ENCODE measurements around the gene PPP1R1A.

PPP1R1A gene

GRCh38 chr12:54592316-54592715 is 3.9 kb upstream of the PPP1R1A start:
- no peak overlapping the region for H3K27ac ChIP-seq (ENCODE audit: poor library complexity, severe bottlenecking)
- DNase-seq (ENCODE audit: low spot score) = no peak
- no peaks in the 10 kb centered on the region for H3K9me3 ChIP-seq (ENCODE audit: severe bottlenecking)
- ATAC-seq (ENCODE audit: low read depth) = no peak
- H3K4me3 ChIP-seq (ENCODE audit: severe bottlenecking) = no peak overlapping the region
- H3K36me3 ChIP-seq (ENCODE audit: low read depth) = no peaks in the 10 kb centered on the region
- no peaks in the 10 kb centered on the region for H3K4me1 ChIP-seq (ENCODE audit: insufficient read depth, poor library complexity, severe bottlenecking)
- H3K27me3 ChIP-seq (ENCODE audit: insufficient read depth, poor library complexity, severe bottlenecking) = peaks cover 20% of the 10 kb centered on the region
- TF ChIP-seq, protein P1, sequence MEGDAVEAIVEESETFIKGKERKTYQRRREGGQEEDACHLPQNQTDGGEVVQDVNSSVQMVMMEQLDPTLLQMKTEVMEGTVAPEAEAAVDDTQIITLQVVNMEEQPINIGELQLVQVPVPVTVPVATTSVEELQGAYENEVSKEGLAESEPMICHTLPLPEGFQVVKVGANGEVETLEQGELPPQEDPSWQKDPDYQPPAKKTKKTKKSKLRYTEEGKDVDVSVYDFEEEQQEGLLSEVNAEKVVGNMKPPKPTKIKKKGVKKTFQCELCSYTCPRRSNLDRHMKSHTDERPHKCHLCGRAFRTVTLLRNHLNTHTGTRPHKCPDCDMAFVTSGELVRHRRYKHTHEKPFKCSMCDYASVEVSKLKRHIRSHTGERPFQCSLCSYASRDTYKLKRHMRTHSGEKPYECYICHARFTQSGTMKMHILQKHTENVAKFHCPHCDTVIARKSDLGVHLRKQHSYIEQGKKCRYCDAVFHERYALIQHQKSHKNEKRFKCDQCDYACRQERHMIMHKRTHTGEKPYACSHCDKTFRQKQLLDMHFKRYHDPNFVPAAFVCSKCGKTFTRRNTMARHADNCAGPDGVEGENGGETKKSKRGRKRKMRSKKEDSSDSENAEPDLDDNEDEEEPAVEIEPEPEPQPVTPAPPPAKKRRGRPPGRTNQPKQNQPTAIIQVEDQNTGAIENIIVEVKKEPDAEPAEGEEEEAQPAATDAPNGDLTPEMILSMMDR (IDR thresholded peaks at IDR 0.05; ENCODE audit: poor library complexity, severe bottlenecking) = no peak

- Histone ChIP-seq H3K4me1 (ENCODE audit: insufficient read depth, poor library complexity, severe bottlenecking) (no peaks in the 10 kb centered on the region), H3K36me3 (ENCODE audit: low read depth) (no peaks in the 10 kb centered on the region), H3K27ac (ENCODE audit: poor library complexity, severe bottlenecking) (no peak overlapping the region), H3K9me3 (ENCODE audit: severe bottlenecking) (no peaks in the 10 kb centered on the region), H3K27me3 (ENCODE audit: insufficient read depth, poor library complexity, severe bottlenecking) (peaks cover 28% of the 10 kb centered on the region), H3K4me3 (ENCODE audit: severe bottlenecking) (no peak overlapping the region)
- DNase-seq (ENCODE audit: low spot score) (no peak), ATAC-seq (ENCODE audit: low read depth) (peak; percentile 24; the same call in 1 of the 3 replicates)
- TF ChIP-seq, protein P1 (IDR thresholded peaks at IDR 0.05; ENCODE audit: poor library complexity, severe bottlenecking) = no peak
Measured at GRCh38 chr12:54590978-54591591, 2.6 kb upstream of the PPP1R1A start.

DNA sequence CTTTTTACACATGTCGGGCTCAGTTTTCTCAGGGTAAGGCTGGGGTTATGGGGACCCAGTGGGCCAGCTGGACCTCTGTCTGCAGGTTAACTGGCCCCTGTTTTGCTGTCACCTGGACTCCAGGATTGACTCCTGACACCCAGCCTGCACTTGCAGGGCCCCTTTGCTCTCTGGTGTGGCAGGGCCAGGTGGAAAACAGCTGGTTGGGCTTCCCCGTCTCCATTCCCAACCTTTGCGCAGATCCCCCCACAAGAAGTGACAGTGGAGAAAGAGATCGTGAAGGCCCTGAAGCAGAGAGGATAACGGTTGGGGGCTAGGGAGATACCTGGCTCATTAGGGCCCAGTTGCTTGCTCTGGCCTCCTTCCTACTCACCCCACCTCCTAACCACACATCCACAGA is 1.5 kb upstream of the PPP1R1A start:
- ATAC-seq (ENCODE audit: low read depth) (no peak), DNase-seq (ENCODE audit: low spot score) (no peak)
- TF ChIP-seq, protein P1 (IDR thresholded peaks at IDR 0.05; ENCODE audit: poor library complexity, severe bottlenecking) = no peak
- H3K36me3 ChIP-seq (ENCODE audit: low read depth) = no peaks in the 10 kb centered on the region
- H3K27ac ChIP-seq (ENCODE audit: poor library complexity, severe bottlenecking) = no peak overlapping the region
- peaks cover 28% of the 10 kb centered on the region for H3K27me3 ChIP-seq (ENCODE audit: insufficient read depth, poor library complexity, severe bottlenecking)
- no peaks in the 10 kb centered on the region for H3K9me3 ChIP-seq (ENCODE audit: severe bottlenecking)
- no peak overlapping the region for H3K4me3 ChIP-seq (ENCODE audit: severe bottlenecking)
- no peaks in the 10 kb centered on the region for H3K4me1 ChIP-seq (ENCODE audit: insufficient read depth, poor library complexity, severe bottlenecking)

GRCh38 chr12:54588890-54589267 is 420 bp upstream of the PPP1R1A start:
- H3K27me3 ChIP-seq (ENCODE audit: insufficient read depth, poor library complexity, severe bottlenecking) = peaks cover 28% of the 10 kb centered on the region
- no peak overlapping the region for H3K4me3 ChIP-seq (ENCODE audit: severe bottlenecking)
- no peaks in the 10 kb centered on the region for H3K36me3 ChIP-seq (ENCODE audit: low read depth)
- no peaks in the 10 kb centered on the region for H3K4me1 ChIP-seq (ENCODE audit: insufficient read depth, poor library complexity, severe bottlenecking)
- ATAC-seq (ENCODE audit: low read depth) (no peak), DNase-seq (ENCODE audit: low spot score) (no peak)
- H3K27ac ChIP-seq (ENCODE audit: poor library complexity, severe bottlenecking) = no peak overlapping the region
- H3K9me3 ChIP-seq (ENCODE audit: severe bottlenecking) = no peaks in the 10 kb centered on the region
- TF ChIP-seq, protein P1 (IDR thresholded peaks at IDR 0.05; ENCODE audit: poor library complexity, severe bottlenecking) = no peak

DNA sequence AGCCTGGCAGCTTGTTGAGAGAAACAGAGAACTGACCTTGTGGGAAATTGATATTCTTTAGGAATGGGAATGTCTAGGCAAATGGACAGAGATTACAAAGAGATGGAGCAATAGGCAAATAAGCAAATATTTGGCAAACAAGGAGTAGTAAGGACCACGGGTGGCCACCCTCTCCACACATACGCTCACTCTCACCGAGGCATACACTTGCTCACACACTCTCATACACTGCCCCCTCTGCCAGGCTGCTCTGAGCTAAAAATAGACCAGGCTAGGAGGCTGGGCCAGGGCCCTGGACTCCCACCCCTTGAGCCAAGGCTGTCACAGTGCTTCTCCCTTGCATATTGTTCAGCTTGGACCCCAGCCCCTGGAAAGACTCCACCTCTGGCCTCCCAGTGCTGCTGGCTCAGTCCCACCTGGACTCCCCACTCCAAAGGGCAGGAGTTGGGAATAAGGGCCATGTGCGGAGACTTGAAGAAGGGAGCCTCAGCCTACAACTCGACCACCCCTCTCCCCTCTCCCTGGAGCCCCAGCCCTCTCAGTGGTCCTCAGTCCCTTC is 1.1 kb downstream of the PPP1R1A start:
- H3K4me1 ChIP-seq (ENCODE audit: insufficient read depth, poor library complexity, severe bottlenecking) = no peaks in the 10 kb centered on the region
- H3K27me3 ChIP-seq (ENCODE audit: insufficient read depth, poor library complexity, severe bottlenecking) = peaks cover 28% of the 10 kb centered on the region
- no peak overlapping the region for H3K27ac ChIP-seq (ENCODE audit: poor library complexity, severe bottlenecking)
- no peak overlapping the region for H3K4me3 ChIP-seq (ENCODE audit: severe bottlenecking)
- H3K36me3 ChIP-seq (ENCODE audit: low read depth) = no peaks in the 10 kb centered on the region
- H3K9me3 ChIP-seq (ENCODE audit: severe bottlenecking) = no peaks in the 10 kb centered on the region
- no peak for ATAC-seq (ENCODE audit: low read depth)
- TF ChIP-seq, protein P1 (IDR thresholded peaks at IDR 0.05; ENCODE audit: poor library complexity, severe bottlenecking) = no peak
- DNase-seq (ENCODE audit: low spot score) = no peak

Data from RWPE2 (cell line).